Forelimb muscle (tissue), 1 donor: ENCODE measurements around the gene CT45A9. TPM values are rescaled to one million over a fixed set of nuclear protein-coding genes. Genes with fewer than 3 reads are reported as not detected.
"Not testable (repeated sequence)": the region's sequence is repeated elsewhere in the genome, so short reads cannot be mapped to it uniquely, and the experiment has no call there.

Source experiments
- DNase-seq: peaks from one replicate; pipeline ENCODE4 v3.0.0-alpha.2; 2013; ENCODE audit warnings: low read depth
- polyA plus RNA-seq: library from polyadenylated mRNA; unstranded; fragments of 120-200 nt; gene quantifications from one replicate; pipeline ENCODE4 v1.2.1, GENCODE V29; 2013; ENCODE audit not compliant: insufficient read length

CT45A9 gene, protein sequence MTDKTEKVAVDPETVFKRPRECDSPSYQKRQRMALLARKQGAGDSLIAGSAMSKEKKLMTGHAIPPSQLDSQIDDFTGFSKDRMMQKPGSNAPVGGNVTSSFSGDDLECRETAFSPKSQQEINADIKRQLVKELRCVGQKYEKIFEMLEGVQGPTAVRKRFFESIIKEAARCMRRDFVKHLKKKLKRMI
- polyA plus RNA-seq: not detected

DNA sequence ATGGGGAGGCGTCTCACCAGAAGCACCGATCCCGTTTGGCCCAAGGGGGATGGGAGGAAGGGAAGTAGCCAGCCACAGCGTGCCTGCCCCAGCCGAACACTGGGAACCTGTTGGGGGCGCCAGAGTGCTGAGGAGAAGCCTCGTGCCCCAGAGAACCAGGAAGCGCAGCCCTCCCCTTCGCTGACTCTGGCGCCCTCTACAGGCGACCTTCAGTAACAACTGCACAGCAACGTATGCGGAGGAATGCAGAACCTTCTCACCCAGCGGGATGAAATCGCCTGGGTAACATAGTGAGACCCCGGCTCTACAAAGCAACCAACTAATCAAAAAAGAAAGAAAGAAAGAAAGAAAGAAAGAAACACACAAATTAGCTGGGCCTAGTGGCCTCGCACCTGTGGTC is at the start of gene CT45A9:
Gene CT45A9 (minus strand): TSS at position 101 of the 400 bp plus-strand sequence. CDS start 3,751 bp downstream, outside the sequence.
- DNase-seq: not testable (repeated sequence)

DNA sequence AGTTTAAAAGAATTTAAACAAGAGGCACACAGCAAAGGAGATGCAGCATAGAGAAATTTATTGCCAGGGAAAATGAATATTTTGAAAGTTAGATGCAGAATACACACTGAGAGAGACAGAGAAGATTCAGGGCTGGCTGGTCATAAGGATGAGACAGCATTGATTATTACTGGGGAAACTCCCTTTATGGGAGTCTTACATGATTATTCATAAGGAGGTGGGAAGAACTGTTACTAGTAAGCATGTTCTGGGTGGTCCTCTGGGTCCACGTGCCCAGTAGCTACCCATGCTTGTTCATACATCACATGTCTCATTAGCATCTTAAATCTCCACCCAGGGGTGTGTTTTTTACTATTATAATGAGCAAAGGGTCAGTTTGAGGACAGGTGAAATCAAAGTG is 48.9 kb upstream of the CT45A9 start:
- DNase-seq: not testable (repeated sequence)

DNA sequence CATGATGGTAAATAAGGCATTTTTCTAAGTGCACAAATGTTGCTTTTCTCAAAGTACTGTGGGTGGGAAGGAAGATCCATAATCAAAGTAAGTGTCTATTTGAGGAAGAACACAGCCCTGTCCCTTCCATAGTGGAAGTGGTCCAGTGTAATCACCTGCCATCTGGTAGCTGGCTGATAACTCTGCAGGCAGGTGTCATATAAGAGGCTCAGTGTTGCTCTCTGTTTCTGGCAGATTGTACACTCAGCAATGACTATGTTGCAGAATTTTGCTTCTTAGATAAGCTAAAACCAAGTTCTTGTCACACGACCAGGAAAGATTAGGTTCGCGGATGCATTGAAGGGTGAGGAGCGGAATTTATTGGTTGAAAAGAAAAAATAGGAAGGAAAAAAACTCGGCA is 42.8 kb upstream of the CT45A9 start:
- no peak for DNase-seq

DNA sequence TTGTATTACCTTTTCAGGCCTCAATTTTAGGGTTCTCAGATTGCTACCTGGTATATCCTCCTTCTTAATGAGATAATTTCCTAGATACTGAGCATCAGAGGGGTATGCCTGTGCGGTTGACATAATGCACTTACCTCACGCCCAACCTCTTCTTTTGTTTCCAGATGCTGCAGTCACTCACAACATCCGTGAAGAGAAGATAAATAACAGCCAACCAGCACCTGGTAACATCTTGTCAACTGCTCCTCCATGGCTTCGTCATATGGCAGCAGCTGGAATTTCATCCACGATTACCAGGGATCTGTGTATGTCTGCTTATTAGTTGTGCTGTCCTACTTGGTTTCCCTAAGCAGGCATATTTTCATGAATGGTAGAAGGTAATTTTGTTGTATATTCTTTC is 38.6 kb upstream of the CT45A9 start:
- no peak for DNase-seq

DNA sequence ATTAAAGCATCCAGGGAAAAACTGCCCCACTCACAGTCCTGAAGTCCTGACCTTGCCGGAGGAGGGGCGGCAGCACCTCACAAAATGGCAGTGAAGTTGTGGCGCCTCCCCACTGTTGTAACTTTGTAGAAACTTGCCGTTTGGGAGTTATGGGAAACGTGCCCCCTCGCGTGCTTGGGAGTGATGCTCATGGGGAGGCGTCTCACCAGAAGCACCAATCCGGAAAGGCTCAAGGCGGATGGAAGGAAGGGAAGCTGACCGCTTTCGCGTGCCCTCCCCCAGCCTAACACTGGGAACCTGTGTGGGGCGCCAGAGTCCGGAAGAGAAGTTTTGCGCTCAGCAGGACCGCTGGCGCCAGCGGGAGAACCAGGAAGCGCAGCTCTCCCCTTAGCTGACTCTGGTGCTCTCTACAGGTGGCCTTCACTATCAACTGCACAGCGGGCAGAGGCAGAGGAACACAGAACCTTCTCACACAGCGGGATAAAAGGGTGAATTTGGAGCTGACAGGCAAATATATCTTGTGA is 21.7 kb upstream of the CT45A9 start, which contains the start of the genes CT45A10 and SAGE1:
Gene CT45A10 (minus strand): TSS at position 151 of the 524 bp plus-strand sequence. CDS start 8,100 bp downstream, outside the sequence.
Gene SAGE1 (plus strand): TSS at position 423 of the 524 bp plus-strand sequence. CDS start 2,527 bp downstream, outside the sequence.
- no peak for DNase-seq

DNA sequence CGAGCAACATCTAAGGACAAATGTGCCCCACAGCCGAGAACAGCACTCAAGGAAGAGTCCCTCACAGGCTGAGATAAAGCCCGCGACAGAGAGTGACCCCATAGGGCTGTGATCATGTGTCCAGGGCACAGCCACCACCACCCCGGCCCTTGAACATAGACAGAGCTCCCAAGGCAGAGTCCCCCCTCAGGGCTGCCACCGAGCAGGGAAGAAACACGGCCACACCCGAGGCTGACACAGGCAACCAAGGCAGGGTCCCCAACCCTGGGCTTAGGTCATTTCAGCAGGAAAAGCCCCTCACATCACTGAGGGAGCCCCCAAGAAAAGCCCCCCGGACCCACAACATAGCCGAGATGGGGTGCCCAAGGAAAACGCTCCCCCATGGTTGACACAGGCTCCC is 21.2 kb upstream of the CT45A9 start:
- DNase-seq: no peak

DNA sequence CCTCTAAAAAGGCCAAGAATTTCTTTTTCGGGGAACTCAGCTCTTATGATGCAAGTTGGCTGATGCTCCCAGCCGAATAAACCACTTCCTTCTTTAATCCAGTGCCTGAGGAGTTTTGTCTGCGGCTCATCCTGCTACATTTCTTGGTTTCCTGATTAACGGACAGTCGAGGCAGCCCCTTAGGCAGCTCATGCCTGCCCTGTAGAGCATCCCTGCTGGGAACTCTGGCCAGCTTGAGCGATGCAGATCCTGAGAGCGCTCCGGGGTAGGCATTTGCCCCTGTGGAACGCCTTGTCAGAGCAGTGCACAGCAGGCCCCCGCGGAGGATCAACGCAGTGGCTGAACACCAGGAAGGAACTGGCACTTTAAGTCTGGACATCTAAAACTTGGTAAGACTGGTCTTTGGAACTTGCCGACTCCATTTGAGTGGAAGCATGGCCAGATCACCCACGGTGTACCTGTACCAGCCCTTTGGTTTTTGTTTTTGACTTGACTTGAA is 18.5 kb upstream of the CT45A9 start:
- DNase-seq: no peak

DNA sequence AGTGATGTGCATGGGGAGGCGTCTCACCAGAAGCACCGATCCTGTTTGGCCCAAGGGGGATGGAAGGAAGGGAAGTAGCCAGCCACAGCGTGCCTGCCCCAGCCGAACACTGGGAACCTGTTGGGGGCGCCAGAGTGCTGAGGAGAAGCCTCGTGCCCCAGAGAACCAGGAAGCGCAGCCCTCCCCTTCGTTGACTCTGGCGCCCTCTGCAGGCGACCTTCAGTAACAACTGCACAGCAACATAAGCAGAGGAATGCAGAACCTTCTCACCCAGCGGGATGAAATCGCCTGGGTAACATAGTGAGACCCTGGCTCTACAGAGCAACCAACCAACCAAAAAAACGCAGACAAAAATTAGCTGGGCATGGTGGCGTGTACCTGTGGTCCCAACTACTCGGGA is 17.4 kb upstream of the CT45A9 start:
- not testable (repeated sequence) for DNase-seq

DNA sequence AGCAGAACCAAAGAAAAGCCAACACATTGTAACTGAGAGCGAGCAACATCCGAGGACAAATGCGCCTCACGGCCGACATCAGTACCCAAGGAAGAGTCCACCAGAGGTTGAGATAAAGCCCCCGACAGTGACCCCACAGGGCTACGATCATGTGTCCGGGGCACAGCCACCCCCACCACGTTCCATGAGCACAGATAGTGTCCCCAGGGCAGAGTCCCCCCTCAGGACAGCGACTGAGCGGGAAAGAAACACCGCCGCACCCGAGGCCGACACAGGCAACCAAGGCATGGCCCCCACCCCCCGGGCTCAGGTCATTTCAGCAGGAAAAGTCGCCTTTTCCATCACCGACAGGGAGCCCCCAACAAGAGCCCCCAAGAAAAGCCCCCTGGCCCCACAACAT is 16.6 kb upstream of the CT45A9 start:
- not testable (repeated sequence) for DNase-seq

DNA sequence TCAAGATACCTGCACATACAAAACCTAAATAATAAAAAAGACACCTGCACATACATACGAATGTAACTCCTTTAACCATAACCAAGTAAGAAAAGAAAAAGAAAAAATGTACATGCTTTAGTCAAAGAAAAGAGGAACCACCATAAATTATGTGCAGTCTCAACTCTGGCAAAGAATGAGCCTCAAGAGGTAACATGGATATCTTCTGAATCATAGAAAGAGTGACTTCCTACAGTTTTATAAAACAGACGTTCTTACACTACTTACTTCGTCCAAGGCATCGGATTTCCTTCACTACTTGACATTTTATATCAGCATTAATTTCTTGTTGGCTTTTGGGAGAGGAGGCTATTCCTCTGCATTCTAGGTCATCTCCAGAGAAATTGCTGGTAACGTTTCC is 11.1 kb upstream of the CT45A9 start:
- not testable (repeated sequence) for DNase-seq

DNA sequence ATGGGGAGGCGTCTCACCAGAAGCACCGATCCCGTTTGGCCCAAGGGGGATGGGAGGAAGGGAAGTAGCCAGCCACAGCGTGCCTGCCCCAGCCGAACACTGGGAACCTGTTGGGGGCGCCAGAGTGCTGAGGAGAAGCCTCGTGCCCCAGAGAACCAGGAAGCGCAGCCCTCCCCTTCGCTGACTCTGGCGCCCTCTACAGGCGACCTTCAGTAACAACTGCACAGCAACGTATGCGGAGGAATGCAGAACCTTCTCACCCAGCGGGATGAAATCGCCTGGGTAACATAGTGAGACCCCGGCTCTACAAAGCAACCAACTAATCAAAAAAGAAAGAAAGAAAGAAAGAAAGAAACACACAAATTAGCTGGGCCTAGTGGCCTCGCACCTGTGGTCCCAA is 17.2 kb downstream of the CT45A9 start, which contains the start of gene CT45A8:
Gene CT45A8 (minus strand): TSS at position 101 of the 400 bp plus-strand sequence. CDS start 3,755 bp downstream, outside the sequence.
- DNase-seq: not testable (repeated sequence)

DNA sequence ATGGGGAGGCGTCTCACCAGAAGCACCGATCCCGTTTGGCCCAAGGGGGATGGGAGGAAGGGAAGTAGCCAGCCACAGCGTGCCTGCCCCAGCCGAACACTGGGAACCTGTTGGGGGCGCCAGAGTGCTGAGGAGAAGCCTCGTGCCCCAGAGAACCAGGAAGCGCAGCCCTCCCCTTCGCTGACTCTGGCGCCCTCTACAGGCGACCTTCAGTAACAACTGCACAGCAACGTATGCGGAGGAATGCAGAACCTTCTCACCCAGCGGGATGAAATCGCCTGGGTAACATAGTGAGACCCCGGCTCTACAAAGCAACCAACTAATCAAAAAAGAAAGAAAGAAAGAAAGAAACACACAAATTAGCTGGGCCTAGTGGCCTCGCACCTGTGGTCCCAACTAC is 34.4 kb downstream of the CT45A9 start, which contains the start of gene CT45A7:
Gene CT45A7 (minus strand): TSS at position 101 of the 400 bp plus-strand sequence. CDS start 3,747 bp downstream, outside the sequence.
- not testable (repeated sequence) for DNase-seq

DNA sequence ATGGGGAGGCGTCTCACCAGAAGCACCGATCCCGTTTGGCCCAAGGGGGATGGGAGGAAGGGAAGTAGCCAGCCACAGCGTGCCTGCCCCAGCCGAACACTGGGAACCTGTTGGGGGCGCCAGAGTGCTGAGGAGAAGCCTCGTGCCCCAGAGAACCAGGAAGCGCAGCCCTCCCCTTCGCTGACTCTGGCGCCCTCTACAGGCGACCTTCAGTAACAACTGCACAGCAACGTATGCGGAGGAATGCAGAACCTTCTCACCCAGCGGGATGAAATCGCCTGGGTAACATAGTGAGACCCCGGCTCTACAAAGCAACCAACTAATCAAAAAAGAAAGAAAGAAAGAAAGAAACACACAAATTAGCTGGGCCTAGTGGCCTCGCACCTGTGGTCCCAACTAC is 51.7 kb downstream of the CT45A9 start, which contains the start of gene CT45A2:
Gene CT45A2 (minus strand): TSS at position 101 of the 400 bp plus-strand sequence. CDS start 3,747 bp downstream, outside the sequence.
- DNase-seq: not testable (repeated sequence)

Other genes starting within 250 kb of the CT45A9 start
- 0.24 TPM for gene CT45A1, start 158.2 kb downstream of the CT45A9 start, polyA plus RNA-seq
- gene CT45A3, start 103.6 kb downstream of the CT45A9 start, polyA plus RNA-seq: not detected
- 0.89 TPM for gene CT45A5, start 86.3 kb downstream of the CT45A9 start, polyA plus RNA-seq
- not detected for gene CT45A6, start 69.0 kb downstream of the CT45A9 start, polyA plus RNA-seq
- not detected for gene CT45A2, start 51.8 kb downstream of the CT45A9 start, polyA plus RNA-seq
- gene CT45A7, start 34.5 kb downstream of the CT45A9 start, polyA plus RNA-seq: not detected
- not detected for gene CT45A8, start 17.3 kb downstream of the CT45A9 start, polyA plus RNA-seq
- gene CT45A10, start 21.6 kb upstream of the CT45A9 start, polyA plus RNA-seq: not detected
- not detected for gene SAGE1, start 21.9 kb upstream of the CT45A9 start, polyA plus RNA-seq
- 16.8 TPM for gene MMGT1, start 102.2 kb upstream of the CT45A9 start, polyA plus RNA-seq
- 7.5 TPM for gene SLC9A6, start 113.6 kb upstream of the CT45A9 start, polyA plus RNA-seq